Liver (tissue), 3 donors: Measurements from ENCODE around the gene PPP2R2B.

Experiments used
- EGR1 ChIP-seq, 2 donors: IDR thresholded peaks; 2 replicates each; pipeline ENCODE4 v1.6.1; 2016 to 2018; ENCODE audit warnings: antibody characterized with exemption in 2 of 2, low read depth in 2 of 2
- FOXA1 ChIP-seq: IDR thresholded peaks from 2 replicates; pipeline ENCODE4 v1.6.1; 2016; ENCODE audit warnings: antibody characterized with exemption
- GABPA ChIP-seq, 2 donors: IDR thresholded peaks in 1 of 2; conservative IDR thresholded peaks in 1 of 2; 2 replicates each; pipeline ENCODE4 v1.6.1; 2016; ENCODE audit warnings: antibody characterized with exemption in 2 of 2, mild to moderate bottlenecking in 1 of 2, moderate library complexity in 1 of 2
- JUND ChIP-seq, 2 donors: IDR thresholded peaks; 2 replicates each; pipeline ENCODE4 v1.6.1; 2016; ENCODE audit warnings: antibody characterized with exemption in 2 of 2
- RAD21 ChIP-seq, 2 donors: IDR thresholded peaks; 2 replicates each; pipeline ENCODE4 v1.6.1; 2016; ENCODE audit warnings: antibody characterized with exemption in 2 of 2, mild to moderate bottlenecking in 2 of 2
- SP1 ChIP-seq: IDR thresholded peaks from 2 replicates; pipeline ENCODE4 v1.6.1; 2018; ENCODE audit warnings: antibody characterized with exemption, mild to moderate bottlenecking
- TF ChIP-seq, protein P1 (sequence below): fragments of 150-350 bp; IDR thresholded peaks from 2 replicates; pipeline ENCODE4 v1.5.1; 2017; ENCODE audit warnings: improper control_type of control experiment, low read depth, low read length; ENCODE audit not compliant: missing input control
- TF ChIP-seq, protein P2 (sequence below): IDR thresholded peaks from 2 replicates; pipeline ENCODE4 v1.6.1; 2016; ENCODE audit warnings: antibody characterized with exemption
- TF ChIP-seq, protein P3 (sequence below): IDR thresholded peaks from 2 replicates; pipeline ENCODE4 v1.6.1; 2016; ENCODE audit warnings: antibody characterized with exemption, mild to moderate bottlenecking
- TF ChIP-seq, protein P4 (sequence below): IDR thresholded peaks from 2 replicates; pipeline ENCODE4 v1.6.1; 2016; ENCODE audit warnings: antibody characterized with exemption
- donor health status: healthy.
- donor health status: healthy.

DNA sequence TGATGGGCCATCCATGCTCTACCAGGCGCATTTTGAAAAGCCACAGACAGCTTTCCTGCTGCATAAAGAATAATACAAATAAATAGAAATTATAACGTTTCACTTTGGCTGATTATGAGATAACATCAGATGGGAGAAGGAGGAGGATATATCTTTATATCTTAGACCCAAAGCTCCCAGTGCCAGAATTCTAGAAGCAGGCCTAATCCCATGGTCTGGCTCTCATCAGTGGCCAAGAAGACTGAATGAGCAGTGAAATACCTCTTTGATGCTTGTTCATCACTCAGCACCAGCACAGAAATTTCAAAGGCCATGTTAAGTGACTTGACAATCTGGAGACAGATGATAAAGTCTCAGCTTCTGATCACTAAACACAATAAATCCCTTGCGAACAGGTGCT lies 107.6 kb downstream of the PPP2R2B start:
- TF ChIP-seq, protein P1, sequence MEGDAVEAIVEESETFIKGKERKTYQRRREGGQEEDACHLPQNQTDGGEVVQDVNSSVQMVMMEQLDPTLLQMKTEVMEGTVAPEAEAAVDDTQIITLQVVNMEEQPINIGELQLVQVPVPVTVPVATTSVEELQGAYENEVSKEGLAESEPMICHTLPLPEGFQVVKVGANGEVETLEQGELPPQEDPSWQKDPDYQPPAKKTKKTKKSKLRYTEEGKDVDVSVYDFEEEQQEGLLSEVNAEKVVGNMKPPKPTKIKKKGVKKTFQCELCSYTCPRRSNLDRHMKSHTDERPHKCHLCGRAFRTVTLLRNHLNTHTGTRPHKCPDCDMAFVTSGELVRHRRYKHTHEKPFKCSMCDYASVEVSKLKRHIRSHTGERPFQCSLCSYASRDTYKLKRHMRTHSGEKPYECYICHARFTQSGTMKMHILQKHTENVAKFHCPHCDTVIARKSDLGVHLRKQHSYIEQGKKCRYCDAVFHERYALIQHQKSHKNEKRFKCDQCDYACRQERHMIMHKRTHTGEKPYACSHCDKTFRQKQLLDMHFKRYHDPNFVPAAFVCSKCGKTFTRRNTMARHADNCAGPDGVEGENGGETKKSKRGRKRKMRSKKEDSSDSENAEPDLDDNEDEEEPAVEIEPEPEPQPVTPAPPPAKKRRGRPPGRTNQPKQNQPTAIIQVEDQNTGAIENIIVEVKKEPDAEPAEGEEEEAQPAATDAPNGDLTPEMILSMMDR: no peak
- TF ChIP-seq, protein P2, sequence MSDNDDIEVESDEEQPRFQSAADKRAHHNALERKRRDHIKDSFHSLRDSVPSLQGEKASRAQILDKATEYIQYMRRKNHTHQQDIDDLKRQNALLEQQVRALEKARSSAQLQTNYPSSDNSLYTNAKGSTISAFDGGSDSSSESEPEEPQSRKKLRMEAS: no peak
- TF ChIP-seq RAD21 (IDR thresholded peaks at IDR 0.05): no peak
- TF ChIP-seq, protein P3, sequence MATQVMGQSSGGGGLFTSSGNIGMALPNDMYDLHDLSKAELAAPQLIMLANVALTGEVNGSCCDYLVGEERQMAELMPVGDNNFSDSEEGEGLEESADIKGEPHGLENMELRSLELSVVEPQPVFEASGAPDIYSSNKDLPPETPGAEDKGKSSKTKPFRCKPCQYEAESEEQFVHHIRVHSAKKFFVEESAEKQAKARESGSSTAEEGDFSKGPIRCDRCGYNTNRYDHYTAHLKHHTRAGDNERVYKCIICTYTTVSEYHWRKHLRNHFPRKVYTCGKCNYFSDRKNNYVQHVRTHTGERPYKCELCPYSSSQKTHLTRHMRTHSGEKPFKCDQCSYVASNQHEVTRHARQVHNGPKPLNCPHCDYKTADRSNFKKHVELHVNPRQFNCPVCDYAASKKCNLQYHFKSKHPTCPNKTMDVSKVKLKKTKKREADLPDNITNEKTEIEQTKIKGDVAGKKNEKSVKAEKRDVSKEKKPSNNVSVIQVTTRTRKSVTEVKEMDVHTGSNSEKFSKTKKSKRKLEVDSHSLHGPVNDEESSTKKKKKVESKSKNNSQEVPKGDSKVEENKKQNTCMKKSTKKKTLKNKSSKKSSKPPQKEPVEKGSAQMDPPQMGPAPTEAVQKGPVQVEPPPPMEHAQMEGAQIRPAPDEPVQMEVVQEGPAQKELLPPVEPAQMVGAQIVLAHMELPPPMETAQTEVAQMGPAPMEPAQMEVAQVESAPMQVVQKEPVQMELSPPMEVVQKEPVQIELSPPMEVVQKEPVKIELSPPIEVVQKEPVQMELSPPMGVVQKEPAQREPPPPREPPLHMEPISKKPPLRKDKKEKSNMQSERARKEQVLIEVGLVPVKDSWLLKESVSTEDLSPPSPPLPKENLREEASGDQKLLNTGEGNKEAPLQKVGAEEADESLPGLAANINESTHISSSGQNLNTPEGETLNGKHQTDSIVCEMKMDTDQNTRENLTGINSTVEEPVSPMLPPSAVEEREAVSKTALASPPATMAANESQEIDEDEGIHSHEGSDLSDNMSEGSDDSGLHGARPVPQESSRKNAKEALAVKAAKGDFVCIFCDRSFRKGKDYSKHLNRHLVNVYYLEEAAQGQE: no peak
- TF ChIP-seq EGR1 (IDR thresholded peaks at IDR 0.05; ENCODE audit: low read depth in 2 of 2): no peak
- TF ChIP-seq SP1: no peak
- no peak for TF ChIP-seq JUND (IDR thresholded peaks at IDR 0.05)
- TF ChIP-seq, protein P4, sequence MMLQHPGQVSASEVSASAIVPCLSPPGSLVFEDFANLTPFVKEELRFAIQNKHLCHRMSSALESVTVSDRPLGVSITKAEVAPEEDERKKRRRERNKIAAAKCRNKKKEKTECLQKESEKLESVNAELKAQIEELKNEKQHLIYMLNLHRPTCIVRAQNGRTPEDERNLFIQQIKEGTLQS: no peak
- no peak for TF ChIP-seq GABPA (IDR thresholded peaks at IDR 0.05 in 1 of 2, conservative IDR thresholded peaks at IDR 0.05 in 1 of 2)
- TF ChIP-seq FOXA1: no peak
